Measurements from ENCODE around the gene BEGAIN. TPM values are rescaled to one million over a fixed set of nuclear protein-coding genes. Genes with fewer than 3 reads are reported as not detected.

The BEGAIN gene
- polyA plus RNA-seq, 2 of the 4 experiments (the other 2 are of a cell fraction) = 1.4 to 3.7 TPM

DNA sequence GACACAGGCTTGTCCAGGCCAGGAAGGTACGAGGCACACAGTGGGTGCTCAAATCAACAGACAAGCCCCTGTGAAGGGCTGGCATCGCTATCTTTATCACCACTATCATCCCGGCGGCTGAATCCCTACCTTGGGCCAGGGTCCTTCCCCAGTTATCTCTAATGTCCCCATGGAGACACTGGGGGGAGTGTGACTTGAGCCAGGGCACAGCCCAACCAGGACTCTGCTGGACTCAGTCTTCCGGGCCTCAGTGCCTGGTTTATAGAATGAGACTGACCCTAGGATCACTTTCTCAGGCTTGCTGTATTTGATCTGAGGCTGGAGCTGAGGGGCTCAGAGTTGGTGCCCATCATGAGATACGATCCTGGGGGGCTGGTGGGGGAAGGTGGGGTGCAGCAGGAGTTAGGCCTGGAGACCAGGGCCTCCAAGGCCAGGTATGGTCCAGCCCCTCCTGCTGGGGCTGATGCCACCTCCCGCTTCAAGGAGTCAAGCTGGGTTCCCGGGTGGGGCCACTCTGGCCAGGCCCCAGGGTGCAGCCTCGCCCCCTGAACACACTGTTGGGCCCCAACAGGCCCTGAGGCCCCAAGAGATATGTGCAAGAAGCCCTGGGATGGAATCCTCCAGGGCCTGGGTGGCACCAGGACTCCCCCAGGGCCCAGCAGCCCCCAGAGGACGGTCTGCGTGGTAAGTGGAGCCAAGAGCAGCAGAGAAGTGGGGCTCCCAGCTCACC is 11.8 kb downstream of the BEGAIN start (continued):
- TF ChIP-seq, protein P1, sequence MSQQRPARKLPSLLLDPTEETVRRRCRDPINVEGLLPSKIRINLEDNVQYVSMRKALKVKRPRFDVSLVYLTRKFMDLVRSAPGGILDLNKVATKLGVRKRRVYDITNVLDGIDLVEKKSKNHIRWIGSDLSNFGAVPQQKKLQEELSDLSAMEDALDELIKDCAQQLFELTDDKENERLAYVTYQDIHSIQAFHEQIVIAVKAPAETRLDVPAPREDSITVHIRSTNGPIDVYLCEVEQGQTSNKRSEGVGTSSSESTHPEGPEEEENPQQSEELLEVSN (IDR thresholded peaks at IDR 0.05; ENCODE audit: borderline replicate concordance, low read depth) = no peak

DNA sequence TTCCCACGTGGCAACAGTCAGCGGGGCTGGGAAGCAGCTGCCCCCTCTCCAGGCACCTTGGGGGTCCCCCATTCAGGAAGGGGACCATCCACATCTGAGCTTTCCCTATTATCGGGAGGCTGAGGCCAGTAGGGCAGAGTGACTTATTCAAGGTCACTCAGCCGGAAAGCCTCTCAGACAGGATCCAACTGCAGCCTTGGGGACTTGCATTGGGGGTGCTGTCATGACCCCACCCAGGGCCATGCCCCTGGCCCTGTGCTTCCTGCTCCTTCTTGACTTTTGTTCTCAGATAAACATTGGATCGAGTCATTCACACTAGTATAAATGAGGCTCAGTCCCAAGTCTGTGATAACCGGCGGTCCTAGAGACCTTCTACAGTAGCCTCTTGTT is 12.6 kb downstream of the BEGAIN start:
- no peak for ATAC-seq
- H3K4me1 ChIP-seq = no peaks in the 10 kb centered on the region
- CTCF ChIA-PET = no interaction called here

DNA sequence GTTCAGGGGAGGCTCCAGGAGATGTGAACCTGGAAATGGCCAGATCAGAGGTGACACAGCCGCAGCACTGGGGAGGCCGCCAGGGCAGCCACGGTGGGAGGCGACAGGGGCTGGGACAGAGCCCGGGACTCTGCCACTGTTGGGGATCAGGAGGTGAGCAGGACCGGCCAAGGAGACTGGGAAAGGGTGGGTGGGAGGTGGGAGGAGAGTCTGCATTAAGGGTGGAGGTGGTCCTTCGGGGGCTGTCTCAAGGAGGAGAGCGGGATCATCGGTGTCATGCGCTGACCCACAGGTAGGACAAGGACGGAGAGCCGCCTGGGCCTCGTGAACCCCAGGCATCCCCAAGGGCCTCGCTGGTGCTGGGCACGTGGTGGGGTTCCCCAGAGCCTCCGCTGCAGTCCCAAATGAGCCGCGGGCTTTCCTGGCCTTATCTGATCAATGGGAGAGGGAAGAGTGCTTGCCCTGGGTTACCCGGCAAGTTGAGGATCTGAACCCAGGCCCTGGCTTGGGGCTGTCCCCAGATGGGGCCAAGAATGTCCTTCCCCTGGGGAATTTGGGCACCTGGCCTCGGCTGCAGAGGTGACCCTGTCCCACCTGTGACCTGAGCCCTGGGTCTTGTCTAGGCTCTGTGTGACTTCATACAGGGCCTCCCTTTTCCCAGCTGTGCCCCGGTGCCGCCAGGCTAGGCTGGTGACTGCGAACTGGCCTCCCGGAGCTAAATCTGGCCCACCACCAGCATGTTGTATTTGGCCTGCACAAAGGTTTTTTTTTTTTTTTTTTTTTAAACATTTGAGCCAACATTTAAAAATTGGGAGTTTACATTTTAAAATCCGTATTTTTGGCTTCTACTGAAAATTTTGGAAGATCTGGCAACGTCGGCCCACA is 13.2 kb downstream of the BEGAIN start:
- H3K27ac ChIP-seq = no peak overlapping the region
- H3K4me1 ChIP-seq = no peaks in the 10 kb centered on the region
- ChIA-PET POLR2A (interaction anchor here (0.7 kb wide), 2 partner anchors 79 to 426 kb away, joined by 5 to 6 read pairs; no protein-coding TSS in a partner anchor), CTCF (no interaction called here)
- DNase-seq (ENCODE audit: low read depth in 1 of 2, low spot score in 1 of 2) = no peak
- 81% methylated on average over 25 of the region's 27 CpGs for WGBS (ENCODE audit: missing lambda C conversion rate)
- no peak for ATAC-seq
- FAIRE-seq = no peak
- no peak overlapping the region for H3K4me3 ChIP-seq
- no peak for TF ChIP-seq RNF2 (IDR thresholded peaks at IDR 0.05; ENCODE audit: borderline replicate concordance, low read depth)
- no peak for TF ChIP-seq MYC (IDR thresholded peaks at IDR 0.05; ENCODE audit: borderline replicate concordance, low read length)
- TF ChIP-seq CHD2 (IDR thresholded peaks at IDR 0.05; ENCODE audit: low read length, partially characterized antibody) = no peak
- no peak for TF ChIP-seq EP300 (IDR thresholded peaks at IDR 0.05)
- TF ChIP-seq HOXB13 (CRISPR knock-in tag; IDR thresholded peaks at IDR 0.05; ENCODE audit: low read depth) = no peak
- TF ChIP-seq NPAS2 (CRISPR knock-in tag; IDR thresholded peaks at IDR 0.05; ENCODE audit: borderline replicate concordance) = no peak
- no peak for TF ChIP-seq RARB (CRISPR knock-in tag; IDR thresholded peaks at IDR 0.05)
- no peak for TF ChIP-seq EHF (CRISPR knock-in tag; IDR thresholded peaks at IDR 0.05)
- H3K9me3 ChIP-seq = no peaks in the 10 kb centered on the region
- H3K4me2 ChIP-seq = no peak overlapping the region

More for the DNA sequence above, 12.6 kb downstream of the BEGAIN start:
- POLR2A ChIA-PET = interaction anchor here (0.7 kb wide), 2 partner anchors 78 to 425 kb away, joined by 5 to 6 read pairs; no protein-coding TSS in a partner anchor
- FAIRE-seq (no peak), DNase-seq (ENCODE audit: low read depth in 1 of 2, low spot score in 1 of 2) (no peak)
- Histone ChIP-seq H3K9me3 (no peaks in the 10 kb centered on the region), H3K4me2 (no peak overlapping the region), H3K27ac (no peak overlapping the region), H3K4me3 (no peak overlapping the region)
- no peak for TF ChIP-seq FOXS1 (CRISPR knock-in tag; IDR thresholded peaks at IDR 0.05)
- no peak for TF ChIP-seq CHD2 (IDR thresholded peaks at IDR 0.05; ENCODE audit: low read length, partially characterized antibody)
- no peak for TF ChIP-seq MAZ (IDR thresholded peaks at IDR 0.05; ENCODE audit: borderline replicate concordance, low read depth, low read length)
- TF ChIP-seq KDM5A (IDR thresholded peaks at IDR 0.05) = no peak
- TF ChIP-seq, protein P2, sequence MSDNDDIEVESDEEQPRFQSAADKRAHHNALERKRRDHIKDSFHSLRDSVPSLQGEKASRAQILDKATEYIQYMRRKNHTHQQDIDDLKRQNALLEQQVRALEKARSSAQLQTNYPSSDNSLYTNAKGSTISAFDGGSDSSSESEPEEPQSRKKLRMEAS (IDR thresholded peaks at IDR 0.05) = no peak
- TF ChIP-seq, protein P3, sequence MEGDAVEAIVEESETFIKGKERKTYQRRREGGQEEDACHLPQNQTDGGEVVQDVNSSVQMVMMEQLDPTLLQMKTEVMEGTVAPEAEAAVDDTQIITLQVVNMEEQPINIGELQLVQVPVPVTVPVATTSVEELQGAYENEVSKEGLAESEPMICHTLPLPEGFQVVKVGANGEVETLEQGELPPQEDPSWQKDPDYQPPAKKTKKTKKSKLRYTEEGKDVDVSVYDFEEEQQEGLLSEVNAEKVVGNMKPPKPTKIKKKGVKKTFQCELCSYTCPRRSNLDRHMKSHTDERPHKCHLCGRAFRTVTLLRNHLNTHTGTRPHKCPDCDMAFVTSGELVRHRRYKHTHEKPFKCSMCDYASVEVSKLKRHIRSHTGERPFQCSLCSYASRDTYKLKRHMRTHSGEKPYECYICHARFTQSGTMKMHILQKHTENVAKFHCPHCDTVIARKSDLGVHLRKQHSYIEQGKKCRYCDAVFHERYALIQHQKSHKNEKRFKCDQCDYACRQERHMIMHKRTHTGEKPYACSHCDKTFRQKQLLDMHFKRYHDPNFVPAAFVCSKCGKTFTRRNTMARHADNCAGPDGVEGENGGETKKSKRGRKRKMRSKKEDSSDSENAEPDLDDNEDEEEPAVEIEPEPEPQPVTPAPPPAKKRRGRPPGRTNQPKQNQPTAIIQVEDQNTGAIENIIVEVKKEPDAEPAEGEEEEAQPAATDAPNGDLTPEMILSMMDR (IDR thresholded peaks at IDR 0.05) = no peak
- TF ChIP-seq HEYL (CRISPR knock-in tag; IDR thresholded peaks at IDR 0.05) = no peak
- no peak for TF ChIP-seq ZFP36 (IDR thresholded peaks at IDR 0.05; ENCODE audit: borderline replicate concordance, partially characterized antibody)
- no peak for TF ChIP-seq HOXA7 (CRISPR knock-in tag; IDR thresholded peaks at IDR 0.05)
- no peak for TF ChIP-seq BHLHE40 (IDR thresholded peaks at IDR 0.05; ENCODE audit: low read depth, low read length)
- no peak for TF ChIP-seq ZC3H11A (IDR thresholded peaks at IDR 0.05)
- TF ChIP-seq, protein P4, sequence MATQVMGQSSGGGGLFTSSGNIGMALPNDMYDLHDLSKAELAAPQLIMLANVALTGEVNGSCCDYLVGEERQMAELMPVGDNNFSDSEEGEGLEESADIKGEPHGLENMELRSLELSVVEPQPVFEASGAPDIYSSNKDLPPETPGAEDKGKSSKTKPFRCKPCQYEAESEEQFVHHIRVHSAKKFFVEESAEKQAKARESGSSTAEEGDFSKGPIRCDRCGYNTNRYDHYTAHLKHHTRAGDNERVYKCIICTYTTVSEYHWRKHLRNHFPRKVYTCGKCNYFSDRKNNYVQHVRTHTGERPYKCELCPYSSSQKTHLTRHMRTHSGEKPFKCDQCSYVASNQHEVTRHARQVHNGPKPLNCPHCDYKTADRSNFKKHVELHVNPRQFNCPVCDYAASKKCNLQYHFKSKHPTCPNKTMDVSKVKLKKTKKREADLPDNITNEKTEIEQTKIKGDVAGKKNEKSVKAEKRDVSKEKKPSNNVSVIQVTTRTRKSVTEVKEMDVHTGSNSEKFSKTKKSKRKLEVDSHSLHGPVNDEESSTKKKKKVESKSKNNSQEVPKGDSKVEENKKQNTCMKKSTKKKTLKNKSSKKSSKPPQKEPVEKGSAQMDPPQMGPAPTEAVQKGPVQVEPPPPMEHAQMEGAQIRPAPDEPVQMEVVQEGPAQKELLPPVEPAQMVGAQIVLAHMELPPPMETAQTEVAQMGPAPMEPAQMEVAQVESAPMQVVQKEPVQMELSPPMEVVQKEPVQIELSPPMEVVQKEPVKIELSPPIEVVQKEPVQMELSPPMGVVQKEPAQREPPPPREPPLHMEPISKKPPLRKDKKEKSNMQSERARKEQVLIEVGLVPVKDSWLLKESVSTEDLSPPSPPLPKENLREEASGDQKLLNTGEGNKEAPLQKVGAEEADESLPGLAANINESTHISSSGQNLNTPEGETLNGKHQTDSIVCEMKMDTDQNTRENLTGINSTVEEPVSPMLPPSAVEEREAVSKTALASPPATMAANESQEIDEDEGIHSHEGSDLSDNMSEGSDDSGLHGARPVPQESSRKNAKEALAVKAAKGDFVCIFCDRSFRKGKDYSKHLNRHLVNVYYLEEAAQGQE (IDR thresholded peaks at IDR 0.05) = no peak
- TF ChIP-seq JUN (IDR thresholded peaks at IDR 0.05) = no peak
- TF ChIP-seq HOXB5 (CRISPR knock-in tag; IDR thresholded peaks at IDR 0.05) = no peak
- 73% methylated on average over 6 of the region's 7 CpGs for WGBS (ENCODE audit: missing lambda C conversion rate)

Measured in A549 (cell line).